Hepatocyte (in vitro differentiated cells): ENCODE data around the gene OR6J1. TPM values are rescaled to one million over a fixed set of nuclear protein-coding genes. Genes with fewer than 3 reads are reported as not detected.

Experiments
- DNase-seq: peaks from one replicate; pipeline ENCODE4 v3.0.0-alpha.2; 2016; ENCODE audit warnings: low spot score
- H2AFZ ChIP-seq: fragments of 200-600 bp; sonication (generic); 2 replicates; pipeline ENCODE4 v1.6.0; 2016; ENCODE audit warnings: antibody characterized with exemption, mild to moderate bottlenecking
- H3K27ac ChIP-seq: fragments of 200-600 bp; sonication (generic); 2 replicates; pipeline ENCODE4 v1.5.1; 2016; ENCODE audit warnings: mild to moderate bottlenecking
- H3K27me3 ChIP-seq: fragments of 200-600 bp; sonication (generic); 2 replicates; pipeline ENCODE4 v1.6.1; 2016
- H3K36me3 ChIP-seq: fragments of 200-600 bp; sonication (generic); replicated peaks from 2 replicates; pipeline ENCODE4 v1.5.1; 2016; ENCODE audit warnings: low read depth; ENCODE audit not compliant: insufficient read depth
- H3K4me1 ChIP-seq: fragments of 200-600 bp; sonication (generic); 2 replicates; pipeline ENCODE4 v1.5.1; 2016; ENCODE audit warnings: mild to moderate bottlenecking, moderate library complexity; ENCODE audit not compliant: insufficient read depth
- H3K4me2 ChIP-seq: fragments of 200-600 bp; sonication (generic); 2 replicates; pipeline ENCODE4 v1.6.0; 2016
- H3K4me3 ChIP-seq: fragments of 200-600 bp; sonication (generic); 2 replicates; pipeline ENCODE4 v1.5.1; 2016; ENCODE audit warnings: mild to moderate bottlenecking
- H3K79me2 ChIP-seq: fragments of 200-600 bp; sonication (generic); 2 replicates; pipeline ENCODE4 v1.6.0; 2017; ENCODE audit warnings: mild to moderate bottlenecking
- H3K9me2 ChIP-seq: fragments of 200-600 bp; sonication (generic); replicated peaks from 2 replicates; pipeline ENCODE4 v1.6.0; 2017; ENCODE audit warnings: mild to moderate bottlenecking; ENCODE audit not compliant: insufficient read depth
- H3K9me3 ChIP-seq: fragments of 200-600 bp; sonication (generic); 2 replicates; pipeline ENCODE4 v1.5.1; 2016; ENCODE audit warnings: low read depth, mild to moderate bottlenecking
- H4K20me1 ChIP-seq: fragments of 200-600 bp; sonication (generic); 2 replicates; pipeline ENCODE4 v1.6.0; 2016; ENCODE audit warnings: mild to moderate bottlenecking; ENCODE audit not compliant: insufficient read depth, poor library complexity, severe bottlenecking
- EZH2 ChIP-seq: fragments of 200-600 bp; sonication (generic); IDR thresholded peaks from 2 replicates; pipeline ENCODE4 v1.6.1; 2016; ENCODE audit warnings: antibody characterized with exemption, mild to moderate bottlenecking, borderline replicate concordance
- EZH2phosphoT487 ChIP-seq: fragments of 200-600 bp; sonication (generic); IDR thresholded peaks from one replicate; pipeline ENCODE4 v1.6.1; 2018; ENCODE audit warnings: antibody characterized with exemption, mild to moderate bottlenecking, low read depth, moderate library complexity; ENCODE audit not compliant: unreplicated experiment, severe bottlenecking
- WGBS: methylation state at CpG from one replicate; pipeline ENCODE4 v1.1.6; 2016; ENCODE audit warnings: low lambda C conversion rate; ENCODE audit errors: missing lambda C conversion rate; 5-methylcytosine and 5-hydroxymethylcytosine counted together
- polyA plus RNA-seq: library from polyadenylated mRNA; unstranded; fragments of >200 nt; fragmentation: Nextera tagmentation; extraction: Ambion mirVana; gene quantifications from 2 replicates; pipeline ENCODE4 v1.2.1, GENCODE V29; 2016
- total RNA-seq: library from RNA; depleted of rRNA; stranded (reverse); fragments of >200 nt; gene quantifications from 2 replicates; pipeline ENCODE4 v1.2.3, GENCODE V29; 2014
- TF ChIP-seq, protein P1 (sequence below): fragments of 200-600 bp; sonication (generic); IDR thresholded peaks from 2 replicates; pipeline ENCODE4 v1.5.1; 2016; ENCODE audit warnings: antibody characterized with exemption, mild to moderate bottlenecking; ENCODE audit not compliant: poor library complexity

The OR6J1 gene
- total and polyA plus RNA-seq, 2 experiments from 2014 or later: 0.03 TPM; not detected in 1

DNA sequence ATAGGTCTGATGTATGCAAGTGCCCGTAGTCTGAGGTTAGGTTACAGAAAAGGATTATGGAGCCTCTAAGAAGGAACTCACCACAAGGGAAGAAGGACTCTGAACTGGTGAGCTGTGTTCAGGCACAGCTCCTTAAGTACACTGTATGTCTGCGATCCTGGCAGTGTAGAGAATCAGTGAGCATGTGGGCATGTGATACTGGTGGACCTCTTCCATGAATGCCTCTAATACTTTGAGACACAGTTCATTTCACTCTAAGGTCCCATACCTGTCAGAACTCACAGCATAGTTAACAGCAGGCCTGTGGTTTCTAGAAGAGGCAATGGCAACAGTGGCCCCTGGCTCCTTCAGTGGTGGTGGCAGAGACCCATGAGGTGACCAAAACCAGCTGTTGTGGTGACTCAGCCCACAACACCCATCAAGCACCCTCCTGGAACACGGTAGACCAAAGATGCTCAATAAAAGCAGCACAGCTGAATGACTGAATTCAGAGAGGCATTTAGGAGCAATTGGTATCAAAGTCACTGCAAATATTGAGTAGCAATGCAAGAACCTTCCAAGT, 6.9 kb upstream of the OR6J1 start:
- Histone ChIP-seq H3K79me2 (no peaks in the 10 kb centered on the region), H3K9me3 (no peaks in the 10 kb centered on the region), H4K20me1 (no peaks in the 10 kb centered on the region), H3K4me1 (no peaks in the 10 kb centered on the region), H3K27ac (no peak overlapping the region), H3K9me2 (no peaks in the 10 kb centered on the region), H3K4me2 (no peak overlapping the region), H2AFZ (no peak overlapping the region), H3K4me3 (no peak overlapping the region), H3K27me3 (no peaks in the 10 kb centered on the region), H3K36me3 (no peaks in the 10 kb centered on the region)
- WGBS: 60% methylated on average over 3 of the region's 3 CpGs
- no peak for DNase-seq
- TF ChIP-seq, protein P1, sequence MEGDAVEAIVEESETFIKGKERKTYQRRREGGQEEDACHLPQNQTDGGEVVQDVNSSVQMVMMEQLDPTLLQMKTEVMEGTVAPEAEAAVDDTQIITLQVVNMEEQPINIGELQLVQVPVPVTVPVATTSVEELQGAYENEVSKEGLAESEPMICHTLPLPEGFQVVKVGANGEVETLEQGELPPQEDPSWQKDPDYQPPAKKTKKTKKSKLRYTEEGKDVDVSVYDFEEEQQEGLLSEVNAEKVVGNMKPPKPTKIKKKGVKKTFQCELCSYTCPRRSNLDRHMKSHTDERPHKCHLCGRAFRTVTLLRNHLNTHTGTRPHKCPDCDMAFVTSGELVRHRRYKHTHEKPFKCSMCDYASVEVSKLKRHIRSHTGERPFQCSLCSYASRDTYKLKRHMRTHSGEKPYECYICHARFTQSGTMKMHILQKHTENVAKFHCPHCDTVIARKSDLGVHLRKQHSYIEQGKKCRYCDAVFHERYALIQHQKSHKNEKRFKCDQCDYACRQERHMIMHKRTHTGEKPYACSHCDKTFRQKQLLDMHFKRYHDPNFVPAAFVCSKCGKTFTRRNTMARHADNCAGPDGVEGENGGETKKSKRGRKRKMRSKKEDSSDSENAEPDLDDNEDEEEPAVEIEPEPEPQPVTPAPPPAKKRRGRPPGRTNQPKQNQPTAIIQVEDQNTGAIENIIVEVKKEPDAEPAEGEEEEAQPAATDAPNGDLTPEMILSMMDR: no peak
- TF ChIP-seq EZH2phosphoT487 (no peak), EZH2 (no peak)

DNA sequence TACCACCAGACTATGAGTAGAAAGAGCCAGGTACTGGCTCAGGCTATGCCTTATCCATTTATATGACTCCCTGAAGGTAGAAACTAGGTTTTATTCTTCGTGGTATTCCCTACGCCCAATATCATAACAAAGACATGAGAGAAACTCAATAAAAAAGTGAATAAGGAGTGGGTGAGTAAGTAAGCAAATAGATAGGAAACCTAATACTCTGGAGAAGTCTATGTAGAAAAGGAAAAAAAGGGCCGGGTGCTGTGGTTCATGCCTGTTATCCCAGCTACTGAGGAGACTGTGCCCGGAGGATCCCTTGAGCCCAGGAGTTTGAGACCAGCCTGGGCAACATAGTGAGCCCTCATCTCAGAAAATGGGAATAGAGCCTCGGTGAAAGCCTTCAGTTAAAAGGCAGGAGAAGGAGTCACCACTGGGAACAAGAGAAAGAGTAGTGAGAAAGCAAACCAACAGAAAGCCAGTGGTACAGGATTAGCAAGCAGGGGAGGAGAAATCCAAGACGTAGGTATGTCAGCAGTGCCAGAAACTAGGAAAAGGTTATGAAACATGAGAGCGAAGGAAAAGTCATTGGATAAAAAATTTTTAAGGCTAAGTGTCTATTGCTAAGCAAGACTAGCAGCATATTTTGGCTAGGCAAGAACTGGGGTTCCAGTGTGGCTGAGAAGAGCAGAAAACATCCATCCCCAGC, 6.0 kb upstream of the OR6J1 start:
- Histone ChIP-seq H3K79me2 (no peaks in the 10 kb centered on the region), H3K27ac (no peak overlapping the region), H3K4me1 (no peaks in the 10 kb centered on the region), H3K4me2 (no peak overlapping the region), H3K27me3 (no peaks in the 10 kb centered on the region), H3K9me2 (no peaks in the 10 kb centered on the region), H3K4me3 (no peak overlapping the region), H3K9me3 (no peaks in the 10 kb centered on the region), H4K20me1 (no peaks in the 10 kb centered on the region), H3K36me3 (no peaks in the 10 kb centered on the region), H2AFZ (no peak overlapping the region)
- 78% methylated on average over 7 of the region's 7 CpGs for WGBS
- TF ChIP-seq EZH2phosphoT487 (no peak), EZH2 (no peak)
- TF ChIP-seq, protein P1: no peak
- DNase-seq: no peak

DNA sequence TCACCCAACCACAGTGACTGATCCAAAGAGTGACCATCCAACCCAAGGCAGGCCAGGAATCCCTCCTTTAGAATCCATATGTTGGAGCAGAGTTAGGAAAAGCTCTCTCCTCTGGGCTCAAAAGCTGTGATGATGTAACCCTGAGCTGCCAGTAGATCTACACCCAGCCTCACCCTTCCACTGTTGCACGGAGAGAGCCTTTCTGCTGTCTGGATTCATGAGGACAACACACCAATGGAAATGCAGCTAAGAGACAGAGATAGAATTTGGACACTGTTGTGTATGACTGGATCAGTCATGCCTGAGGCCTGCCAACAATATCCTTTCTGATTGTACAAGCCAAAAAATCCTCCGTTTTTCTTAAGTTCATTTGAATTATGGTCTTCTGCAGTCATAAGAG, 4.4 kb upstream of the OR6J1 start:
- Histone ChIP-seq H3K27ac (no peak overlapping the region), H3K4me1 (peaks cover 7% of the 10 kb centered on the region), H3K9me3 (no peaks in the 10 kb centered on the region), H3K27me3 (no peaks in the 10 kb centered on the region), H3K9me2 (no peaks in the 10 kb centered on the region), H3K36me3 (no peaks in the 10 kb centered on the region), H3K4me3 (no peak overlapping the region), H2AFZ (no peak overlapping the region), H3K4me2 (no peak overlapping the region), H3K79me2 (no peaks in the 10 kb centered on the region), H4K20me1 (no peaks in the 10 kb centered on the region)
- WGBS: 89% methylated on average over 2 of the region's 2 CpGs
- TF ChIP-seq, protein P1: no peak
- no peak for TF ChIP-seq EZH2phosphoT487
- TF ChIP-seq EZH2: no peak
- DNase-seq: no peak
